NCI-H748 (cell line): ENCODE measurements around the gene TLR2.

Experiments used
- DNase-seq: peaks from one replicate; lab custom pipeline; 2025; ENCODE audit not compliant: unreplicated experiment; lab: John Stamatoyannopoulos, UW

Gene TLR2

DNA sequence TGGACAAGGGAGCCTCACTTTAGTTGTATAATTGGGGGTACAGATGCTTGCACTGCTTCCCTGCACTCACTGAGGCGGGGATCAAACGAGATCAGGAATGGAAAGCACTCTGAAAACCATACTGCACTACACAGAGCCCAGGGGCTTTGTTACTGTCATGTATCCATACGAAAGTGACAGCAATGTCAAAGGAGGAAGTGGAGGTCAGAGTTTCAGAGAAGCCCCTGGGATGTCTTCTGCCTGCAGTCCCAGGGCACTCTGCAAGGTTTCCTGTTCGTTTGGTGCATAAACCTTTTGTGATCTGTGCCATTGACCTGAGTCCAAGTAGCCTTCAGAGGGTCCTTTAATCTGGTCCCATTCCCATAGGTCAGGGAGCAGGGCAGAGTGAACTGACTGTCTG lies 44.6 kb downstream of the TLR2 start:
- DNase-seq: no peak

DNA sequence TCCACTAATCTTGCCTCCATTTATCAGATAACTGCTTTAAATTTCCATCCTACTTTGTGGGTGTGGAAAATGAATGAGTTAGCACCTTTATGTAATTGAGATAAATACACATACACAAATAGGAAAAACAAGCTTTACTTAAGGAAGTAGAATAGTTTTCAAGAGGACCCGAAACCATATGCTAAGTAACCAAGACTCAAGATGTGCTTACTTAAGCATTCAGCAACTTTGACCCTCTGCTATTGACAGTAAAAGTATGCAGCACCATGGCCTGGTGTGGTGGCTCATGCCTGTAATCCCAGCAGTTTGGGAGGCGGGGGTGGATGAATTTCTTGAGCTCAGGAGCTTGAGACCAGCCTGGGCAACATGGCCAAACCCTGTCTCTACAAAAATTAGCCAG lies 45.8 kb downstream of the TLR2 start:
- no peak for DNase-seq

- DNase-seq: no peak
Observed at GRCh38 chr4:153731239-153731638, 47.2 kb downstream of the TLR2 start.

GRCh38 chr4:153733751-153734448 lies 49.8 kb downstream of the TLR2 start:
- DNase-seq: peak; percentile 7

- DNase-seq: no peak
Observed at GRCh38 chr4:153735906-153736461, 51.9 kb downstream of the TLR2 start.

DNA sequence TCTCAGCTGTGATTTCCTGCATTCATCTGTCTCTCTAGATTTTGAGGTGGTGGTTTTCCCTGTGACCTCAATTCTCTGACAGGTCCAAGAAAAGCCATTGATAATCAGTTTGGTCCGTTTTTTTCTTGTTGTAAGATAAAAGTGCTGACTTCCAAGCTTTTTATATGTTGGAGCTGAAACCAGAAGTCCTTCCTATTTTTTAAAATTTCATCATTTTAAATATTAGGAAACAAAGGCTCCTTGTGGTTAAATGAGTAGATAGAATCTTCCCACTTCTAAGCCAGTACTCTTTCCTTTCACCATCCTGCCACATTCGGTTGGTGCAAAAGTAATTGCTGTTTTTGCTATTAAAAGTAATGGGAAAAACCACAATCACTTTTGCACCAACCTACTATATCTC lies 57.5 kb downstream of the TLR2 start:
- no peak for DNase-seq

- no peak for DNase-seq
Observed at GRCh38 chr4:153745651-153746050, 61.6 kb downstream of the TLR2 start.

- DNase-seq: no peak
Observed at GRCh38 chr4:153747406-153747955, 63.4 kb downstream of the TLR2 start.

GRCh38 chr4:153748378-153748777 lies 64.3 kb downstream of the TLR2 start:
- DNase-seq: no peak

DNA sequence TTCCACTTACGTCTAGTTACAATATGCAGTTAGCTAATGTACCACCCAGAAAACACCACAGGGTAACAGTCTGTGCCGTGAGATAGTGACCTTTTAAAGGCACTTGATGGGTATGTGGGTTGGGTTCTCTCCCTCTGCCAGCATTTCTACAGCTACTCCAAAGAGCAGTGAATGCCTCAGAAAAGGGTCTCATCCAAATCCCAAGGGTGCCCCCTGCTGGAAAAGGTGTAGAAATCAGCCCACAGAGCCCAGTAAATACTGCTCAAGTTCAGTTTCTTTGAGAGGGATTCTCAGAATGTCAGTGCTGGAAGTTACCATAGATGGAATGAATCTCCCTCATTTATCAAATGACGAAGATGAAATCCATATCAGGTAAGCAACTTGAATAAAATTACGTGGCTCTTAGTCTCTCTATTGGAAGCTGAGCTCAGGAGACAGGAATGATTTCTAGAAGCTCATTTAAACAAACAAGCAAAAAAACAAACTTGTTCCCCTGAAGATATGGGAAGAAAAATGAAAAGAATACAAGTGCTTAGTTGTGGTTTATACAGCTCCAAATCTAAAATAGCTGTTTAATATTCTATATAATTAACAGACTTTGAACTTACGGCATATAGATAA lies 66.2 kb downstream of the TLR2 start:
- DNase-seq: peak; percentile 61

DNA sequence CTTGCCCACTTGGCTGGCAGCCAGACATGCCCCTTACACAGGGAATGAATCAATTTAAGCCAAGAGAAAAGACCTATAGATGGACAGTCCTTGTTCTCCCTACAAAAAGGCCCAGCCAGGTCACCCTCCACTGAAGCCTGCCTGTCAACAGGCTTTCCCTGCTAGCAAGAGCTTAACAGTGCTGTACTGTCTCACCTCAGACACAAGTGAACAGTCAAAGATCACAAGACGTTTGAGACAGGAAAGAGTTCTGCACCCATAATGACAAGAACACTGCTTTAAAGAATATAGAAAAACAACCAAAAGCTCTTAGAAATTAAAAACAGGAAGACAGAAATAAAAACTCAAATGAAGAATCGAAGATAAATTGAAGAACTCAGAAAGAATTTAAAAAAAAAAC lies 71.1 kb downstream of the TLR2 start:
- no peak for DNase-seq
